Measurements from ENCODE around the gene ATAD3C.
"Not testable (repeated sequence)": the region's sequence is repeated elsewhere in the genome, so short reads cannot be mapped to it uniquely, and the experiment has no call there.

Gene ATAD3C
- long read RNA-seq, donor 1, partial matches to known transcripts: 0 of 2 reads
- long read RNA-seq, donor 1, other reads (novel, unspliced or antisense): 0 of 2 reads
- long read RNA-seq, donor 2, partial matches to known transcripts: 0 of 3 reads
- long read RNA-seq, donor 2, other reads (novel, unspliced or antisense): 0 of 3 reads
- long read RNA-seq, donor 3, partial matches to known transcripts: 0 of 2 reads
- long read RNA-seq, donor 3, other reads (novel, unspliced or antisense): 0 of 2 reads
- long read RNA-seq, donor 4, partial matches to known transcripts: 0 of 1 reads
- long read RNA-seq, donor 4, other reads (novel, unspliced or antisense): 0 of 1 reads
- long read RNA-seq, donor 5: 0 reads
- long read RNA-seq, donor 6, partial matches to known transcripts: 0 of 1 reads
- long read RNA-seq, donor 6, other reads (novel, unspliced or antisense): 0 of 1 reads
- long read RNA-seq, donor 7, partial matches to known transcripts: 0 of 2 reads
- long read RNA-seq, donor 7, other reads (novel, unspliced or antisense): 0 of 2 reads
- long read RNA-seq, donor 8, partial matches to known transcripts: 0 of 3 reads
- long read RNA-seq, donor 8, other reads (novel, unspliced or antisense): 0 of 3 reads

- no peak for DNase-seq
Measured at GRCh38 chr1:1449099-1449739, at the start of gene ATAD3C. Gene ATAD3C (plus strand): TSS chr1:1449689. CDS start chr1:1450684, 995 bp downstream.

- DNase-seq: no peak
Measured at GRCh38 chr1:1399872-1400575, 49.5 kb upstream of the ATAD3C start.

GRCh38 chr1:1400576-1401456 lies 48.7 kb upstream of the ATAD3C start:
- no peak for DNase-seq

GRCh38 chr1:1401457-1402010 lies 48.0 kb upstream of the ATAD3C start:
- no peak for DNase-seq

- no peak for DNase-seq
Measured at GRCh38 chr1:1402072-1402900, 47.2 kb upstream of the ATAD3C start.

GRCh38 chr1:1402901-1403392 lies 46.5 kb upstream of the ATAD3C start:
- not testable (repeated sequence) for DNase-seq

GRCh38 chr1:1403653-1404052 lies 45.8 kb upstream of the ATAD3C start:
- no peak for DNase-seq

GRCh38 chr1:1406101-1406820 lies 43.2 kb upstream of the ATAD3C start:
- DNase-seq: no peak

- peak; percentile 84 for DNase-seq
Measured at GRCh38 chr1:1406821-1407635, 42.5 kb upstream of the ATAD3C start, which contains the start of gene MRPL20. Gene MRPL20 (minus strand): TSS chr1:1407293. CDS start chr1:1407217, 76 bp downstream.

- peak; percentile 81 for DNase-seq
Measured at GRCh38 chr1:1407636-1408318, 41.7 kb upstream of the ATAD3C start.

GRCh38 chr1:1410238-1410637 lies 39.3 kb upstream of the ATAD3C start:
- DNase-seq: not testable (repeated sequence)

GRCh38 chr1:1411626-1412025 lies 37.9 kb upstream of the ATAD3C start:
- DNase-seq: no peak

GRCh38 chr1:1412311-1412902 lies 37.1 kb upstream of the ATAD3C start:
- not testable (repeated sequence) for DNase-seq

- DNase-seq: no peak
Measured at GRCh38 chr1:1415751-1416150, 33.7 kb upstream of the ATAD3C start.

GRCh38 chr1:1417396-1417795 lies 32.1 kb upstream of the ATAD3C start:
- DNase-seq: not testable (repeated sequence)

- not testable (repeated sequence) for DNase-seq
Measured at GRCh38 chr1:1417825-1418463, 31.5 kb upstream of the ATAD3C start.
